H1 (cell line): ENCODE measurements around the gene CD248. TPM values are rescaled to one million over a fixed set of nuclear protein-coding genes. Genes with fewer than 3 reads are reported as not detected.

Source experiments
- CTCF ChIA-PET: fragments of 300-600 bp; sonication (Branson Sonifier 250); formaldehyde crosslinking; loops from one replicate; lab custom pipeline; 2021; ENCODE audit not compliant: partially characterized antibody; lab: Charles Lee
- POLR2A ChIA-PET: fragments of 300-600 bp; sonication (Branson Sonifier 250); formaldehyde crosslinking; loops from one replicate; lab custom pipeline; 2021; ENCODE audit warnings: inconsistent platforms; ENCODE audit not compliant: partially characterized antibody; lab: Charles Lee
- DNase-seq, 2 experiments: peaks; one replicate each; pipeline versions ENCODE4 v3.0.0 to v3.0.0-alpha.2; 2010 to 2022; ENCODE audit warnings: low spot score in 2 of 2, low read depth in 1 of 2, mixed read lengths in 1 of 2
- FAIRE-seq: peaks from 2 replicates; lab custom pipeline; 2011; peaks lifted over from hg19 to GRCh38; lab: Jason Lieb, UNC
- H2AFZ ChIP-seq: 2 replicates; pipeline ENCODE4 v1.8.1; 2012; ENCODE audit warnings: low read length, inconsistent platforms
- H2AK5ac ChIP-seq: 2 replicates; pipeline ENCODE4 v1.6.1; 2013; ENCODE audit warnings: low read depth, low read length
- H2BK120ac ChIP-seq: replicated peaks from 2 replicates; pipeline ENCODE3; 2013; ENCODE audit warnings: low read depth, low read length, inconsistent platforms
- H2BK12ac ChIP-seq: 2 replicates; pipeline ENCODE4 v1.6.1; 2013; ENCODE audit warnings: low read depth, low read length
- H2BK15ac ChIP-seq: 2 replicates; pipeline ENCODE4 v1.6.1; 2013; ENCODE audit warnings: low read length
- H2BK20ac ChIP-seq: 2 replicates; pipeline ENCODE4 v1.6.1; 2013; ENCODE audit warnings: low read length
- H2BK5ac ChIP-seq: 2 replicates; pipeline ENCODE4 v1.6.1; 2013; ENCODE audit warnings: low read depth, low read length
- H3K14ac ChIP-seq: 2 replicates; pipeline ENCODE4 v1.6.1; 2013; ENCODE audit warnings: inconsistent platforms; ENCODE audit not compliant: insufficient read length
- H3K18ac ChIP-seq: 2 replicates; pipeline ENCODE4 v1.6.1; 2013; ENCODE audit warnings: low read length; ENCODE audit errors: extremely low read depth
- H3K23ac ChIP-seq: 2 replicates; pipeline ENCODE4 v1.6.1; 2013; ENCODE audit warnings: inconsistent platforms; ENCODE audit not compliant: insufficient read length
- H3K23me2 ChIP-seq: 2 replicates; pipeline ENCODE4 v1.6.1; 2013; ENCODE audit warnings: low read depth, low read length
- H3K27ac ChIP-seq: 2 replicates; pipeline ENCODE4 v1.6.1; 2011; ENCODE audit warnings: low read depth, low read length, inconsistent platforms
- H3K27me3 ChIP-seq, 4 experiments: replicated peaks in 1 of 4; 1 replicate in 1 of 4; 2 replicates in 3 of 4; pipeline versions ENCODE4 v1.6.1 to v1.8.1; 2011 to 2013; ENCODE audit warnings: low read length in 3 of 4, mild to moderate bottlenecking in 3 of 4, inconsistent platforms in 2 of 4, mixed read lengths in 2 of 4, moderate library complexity in 1 of 4; ENCODE audit not compliant: control insufficient read depth in 3 of 4, insufficient read depth in 3 of 4; ENCODE audit errors: extremely low read depth in 1 of 4
- H3K36me3 ChIP-seq, 4 experiments: 2 replicates each; pipeline versions ENCODE4 v1.6.1 to v1.8.1; 2011 to 2013; ENCODE audit warnings: mild to moderate bottlenecking in 4 of 4, low read length in 3 of 4, moderate library complexity in 2 of 4, control low read depth in 1 of 4, inconsistent platforms in 1 of 4; ENCODE audit not compliant: insufficient read depth in 4 of 4, control insufficient read depth in 2 of 4
- H3K4ac ChIP-seq: replicated peaks from 2 replicates; pipeline ENCODE3; 2013; ENCODE audit warnings: low read length, low read depth, mixed read lengths, inconsistent platforms; ENCODE audit not compliant: insufficient read length
- H3K4me1 ChIP-seq, 4 experiments: replicated peaks in 1 of 4; 1 replicate in 1 of 4; 2 replicates in 3 of 4; pipeline versions ENCODE4 v1.6.1 to v1.8.1; 2011 to 2013; ENCODE audit warnings: low read length in 3 of 4, inconsistent platforms in 2 of 4, mixed read lengths in 1 of 4; ENCODE audit not compliant: insufficient read depth in 4 of 4, control insufficient read depth in 3 of 4
- H3K4me2 ChIP-seq, 2 experiments: 2 replicates each; pipeline versions ENCODE4 v1.6.1 to v1.8.1; 2011 to 2013; ENCODE audit warnings: low read depth in 2 of 2, low read length in 2 of 2, control low read depth in 1 of 2, inconsistent platforms in 1 of 2, mild to moderate bottlenecking in 1 of 2; ENCODE audit not compliant: insufficient read depth in 1 of 2
- H3K4me3 ChIP-seq, 4 experiments: fragments of 200-600, 300-600 bp in 1 of 4; sonication (generic), shearing (Covaris generic), sonication (Bioruptor Twin) in 1 of 4; 2 replicates each; pipeline versions ENCODE4 v1.5.1 to v1.8.1; 2011 to 2016; ENCODE audit warnings: low read length in 4 of 4, low read depth in 3 of 4, control low read depth in 2 of 4, inconsistent platforms in 2 of 4, mild to moderate bottlenecking in 2 of 4, mixed read lengths in 1 of 4, moderate library complexity in 1 of 4; ENCODE audit not compliant: insufficient read depth in 2 of 4; ENCODE audit errors: extremely low read depth in 1 of 4
- H3K56ac ChIP-seq: replicated peaks from 2 replicates; pipeline ENCODE3; 2013; ENCODE audit warnings: low read depth, mild to moderate bottlenecking, mixed read lengths, low read length, inconsistent platforms; ENCODE audit not compliant: insufficient read length
- H3K79me1 ChIP-seq: 2 replicates; pipeline ENCODE4 v1.6.1; 2013; ENCODE audit warnings: low read depth, low read length, control low read depth
- H3K79me2 ChIP-seq, 2 experiments: 2 replicates each; pipeline versions ENCODE4 v1.6.1 to v1.8.1; 2012 to 2013; ENCODE audit warnings: low read length in 2 of 2, mild to moderate bottlenecking in 2 of 2, inconsistent platforms in 1 of 2; ENCODE audit not compliant: insufficient read depth in 2 of 2, control insufficient read depth in 1 of 2
- H3K9ac ChIP-seq, 4 experiments: replicated peaks in 1 of 4; 1 replicate in 1 of 4; 2 replicates in 3 of 4; pipeline versions ENCODE4 v1.6.1 to v1.8.1; 2011 to 2013; ENCODE audit warnings: low read depth in 3 of 4, low read length in 3 of 4, control low read depth in 2 of 4, mild to moderate bottlenecking in 2 of 4, moderate library complexity in 2 of 4, inconsistent platforms in 1 of 4; ENCODE audit errors: extremely low read depth in 1 of 4
- H3K9me3 ChIP-seq, 2 experiments: 2 replicates each; pipeline versions ENCODE4 v1.6.1 to v1.8.1; 2012 to 2013; ENCODE audit warnings: mild to moderate bottlenecking in 2 of 2, moderate library complexity in 2 of 2, control low read depth in 1 of 2, inconsistent platforms in 1 of 2, low read depth in 1 of 2, low read length in 1 of 2, mixed read lengths in 1 of 2; ENCODE audit not compliant: insufficient read depth in 2 of 2
- H4K20me1 ChIP-seq, 2 experiments: replicated peaks in 1 of 2; 2 replicates each; pipeline versions ENCODE3 to v1.8.1; 2011 to 2013; ENCODE audit warnings: inconsistent platforms in 2 of 2, low read length in 2 of 2, mild to moderate bottlenecking in 1 of 2; ENCODE audit not compliant: insufficient read depth in 2 of 2, control insufficient read depth in 1 of 2
- H4K5ac ChIP-seq: 2 replicates; pipeline ENCODE4 v1.6.1; 2013; ENCODE audit warnings: low read length, low read depth, mixed read lengths, inconsistent platforms; ENCODE audit not compliant: insufficient read length
- H4K8ac ChIP-seq: 2 replicates; pipeline ENCODE4 v1.8.0; 2013; ENCODE audit warnings: mild to moderate bottlenecking, moderate library complexity, low read length, inconsistent platforms; ENCODE audit not compliant: insufficient read depth; ENCODE audit errors: extremely low read depth
- H4K91ac ChIP-seq: replicated peaks from 2 replicates; pipeline ENCODE3; 2013; ENCODE audit warnings: low read length, mixed read lengths, inconsistent platforms; ENCODE audit not compliant: insufficient read length
- KDM1A ChIP-seq: fragments of 200-600, 300-600 bp; sonication (generic); IDR thresholded peaks from 2 replicates; pipeline ENCODE4 v1.7.1; 2016; ENCODE audit warnings: mild to moderate bottlenecking, low read length, borderline replicate concordance
- SIX5 ChIP-seq: IDR thresholded peaks from 2 replicates; pipeline ENCODE4 v1.6.1; 2011; ENCODE audit warnings: mild to moderate bottlenecking, low read depth, low read length
- WGBS, 2 experiments: shearing (Covaris generic) in 1 of 2; methylation state at CpG; one replicate each; pipeline versions ENCODE4 v1.1.6 to v1.1.7; 2013 to 2015; ENCODE audit warnings: low lambda C conversion rate in 2 of 2, mixed read lengths in 2 of 2, inconsistent platforms in 1 of 2, low coverage in 1 of 2, missing lambda C conversion rate in 1 of 2; ENCODE audit not compliant: insufficient replicate concordance in 2 of 2, insufficient coverage in 1 of 2, insufficient read length in 1 of 2; ENCODE audit errors: extremely low coverage in 1 of 2, missing lambda C conversion rate in 1 of 2; 5-methylcytosine and 5-hydroxymethylcytosine counted together
- polyA plus RNA-seq, 7 experiments: library from polyadenylated mRNA; depleted of rRNA in 3 of 7; stranded (reverse) in 5 of 7; unstranded in 2 of 7; fragments of >200 nt in 5 of 7; fragments of 200-250 nt in 2 of 7; gene quantifications; 1 replicate in 5 of 7; 2 replicates in 1 of 7; 4 replicates in 1 of 7; pipeline versions ENCODE4 v1.2.1 to v1.2.3, GENCODE V29; 2011 to 2013; ENCODE audit warnings: missing spikeins in 2 of 7, mixed read lengths in 2 of 7
- total RNA-seq: library from RNA; stranded (reverse); fragmentation: NEBNext Ultra II Directional; extraction: Animal tissue kit (Norgen Biotek cat#: 25700); gene quantifications from 2 replicates; pipeline ENCODE4 v1.2.1, GENCODE V29; 2021

Gene CD248
- total and polyA plus RNA-seq, 2 of the 8 experiments (the other 6 are each of a cell fraction or from before 2014, with no cell fraction given) = 2.7 to 3.9 TPM

- Histone ChIP-seq H3K4me2 (no peak overlapping the region), H2AFZ (no peak overlapping the region), H2BK12ac (no peak overlapping the region), H2BK120ac (no peak overlapping the region), H3K27ac (no peak overlapping the region), H4K5ac (no peak overlapping the region), H3K18ac (no peak overlapping the region), H3K14ac (no peak overlapping the region), H3K36me3 (no peaks in the 10 kb centered on the region; a peak in 1 of 8 replicates), H2BK5ac (no peak overlapping the region), H2BK15ac (no peak overlapping the region), H4K8ac (no peak overlapping the region; the same call in 1 of the 2 replicates), H3K4ac (no peak overlapping the region), H3K79me1 (no peaks in the 10 kb centered on the region), H3K9me3 (no peaks in the 10 kb centered on the region), H3K23me2 (no peaks in the 10 kb centered on the region; the same call in 1 of the 2 replicates), H3K4me1 (peaks cover 5 to 28% (median 16%) of the 10 kb centered on the region in 4 experiments), H2BK20ac (no peak overlapping the region), H3K23ac (no peak overlapping the region), H4K91ac (no peak overlapping the region), H3K27me3 (peaks cover 0 to 4% (median 2%) of the 10 kb centered on the region in 4 experiments; a peak in 3 of 7 replicates), H4K20me1 (no peaks in the 10 kb centered on the region), H2AK5ac (no peak overlapping the region), H3K56ac (no peak overlapping the region), H3K9ac (no peak overlapping the region), H3K4me3 (no peak overlapping the region), H3K79me2 (no peaks in the 10 kb centered on the region)
- 81% methylated on average over 17 of the region's 18 CpGs; no CpG with 5 or more reads in 1 of the 2 experiments for WGBS, 2 experiments
- no peak for TF ChIP-seq KDM1A
- TF ChIP-seq SIX5 = no peak
- no peak for FAIRE-seq
- POLR2A ChIA-PET = interaction anchor here (0.9 to 8.5 kb wide), 7 partner anchors 9 to 43 kb away, joined by 3 to 61 read pairs (median 8); partner anchors contain the start of genes B4GAT1, BRMS1, CD248 and YIF1A
- CTCF ChIA-PET = interaction anchor here (0.6 to 8.7 kb wide), 6 partner anchors 11 to 68 kb away, joined by 3 to 242 read pairs (median 4); partner anchors contain the start of gene CD248
- DNase-seq = no peak
Measured at GRCh38 chr11:66332371-66333219, 15.8 kb upstream of the CD248 start.
